Peyer's patch (tissue), 4 donors: ENCODE results near the gene TK2.

ENCODE experiments used
- CTCF ChIP-seq, 6 experiments: fragments of 450-650 bp in 4 of 6; fragments of 200-600 bp in 2 of 6; sonication (generic) in 1 of 6; IDR thresholded peaks; one replicate each; pipeline ENCODE4 v1.5.1; 2017 to 2019; ENCODE audit warnings: antibody characterized with exemption in 6 of 6, mild to moderate bottlenecking in 3 of 6, moderate library complexity in 1 of 6
- POLR2A ChIP-seq, 2 donors: fragments of 450-650 bp; IDR thresholded peaks; one replicate each; pipeline ENCODE4 v1.5.1; 2017; ENCODE audit warnings: antibody characterized with exemption in 2 of 2, mild to moderate bottlenecking in 2 of 2, moderate library complexity in 2 of 2

DNA sequence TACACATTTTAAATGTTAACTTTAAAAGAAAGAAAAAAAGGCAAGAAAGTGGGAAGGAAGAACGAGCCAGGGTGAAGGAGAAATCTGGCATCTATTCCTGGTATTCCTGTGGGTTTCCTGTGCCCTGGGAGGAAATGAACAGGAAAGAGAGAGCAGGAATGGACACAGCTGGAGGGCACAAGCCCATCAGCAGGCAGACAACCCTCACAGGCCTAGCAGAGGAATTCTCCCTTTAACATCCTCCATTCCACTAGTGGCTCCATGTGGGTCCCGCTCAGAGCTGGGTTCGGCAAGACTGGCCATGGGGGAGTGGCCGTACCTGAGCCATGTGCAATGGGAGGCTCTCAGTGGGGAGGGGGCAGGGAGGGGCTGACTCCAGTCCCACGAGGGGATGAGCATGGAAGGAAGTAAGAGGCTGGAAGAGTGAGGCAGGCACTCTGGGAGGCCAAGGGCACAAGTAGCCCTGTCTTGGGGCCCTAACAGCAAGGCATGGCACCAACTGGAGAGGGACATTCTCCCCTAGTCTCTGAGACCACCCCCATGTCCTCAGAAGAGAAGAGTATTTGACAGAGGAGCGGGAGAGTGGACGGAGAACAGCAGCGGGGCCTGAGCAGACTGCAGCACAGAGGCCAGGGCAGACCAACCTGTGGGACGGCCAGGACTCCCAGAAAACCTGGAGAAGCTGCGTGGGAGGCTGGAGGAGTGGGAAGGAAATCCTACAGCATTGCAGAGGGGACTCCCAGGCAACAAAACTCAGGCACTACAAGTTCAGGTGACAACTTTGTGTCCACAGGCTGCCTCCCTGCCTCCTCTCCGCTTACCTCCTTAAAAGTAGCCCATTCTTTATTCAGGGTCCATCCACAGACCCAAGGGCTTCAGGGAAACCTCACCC is 30.2 kb downstream of the TK2 start:
- no peak for TF ChIP-seq CTCF (IDR thresholded peaks at IDR 0.05)
- no peak for TF ChIP-seq POLR2A (IDR thresholded peaks at IDR 0.05)
